CD14-positive monocyte (primary cell): ENCODE measurements around the gene SHROOM3. TPM values are rescaled to one million over a fixed set of nuclear protein-coding genes. Genes with fewer than 3 reads are reported as not detected.
"Not testable (repeated sequence)": the region's sequence is repeated elsewhere in the genome, so short reads cannot be mapped to it uniquely, and the experiment has no call there.

Experiments
- DNase-seq, 3 donors: peaks; one replicate each; pipeline ENCODE4 v3.0.0-alpha.2; 2011 to 2022
- H2AFZ ChIP-seq: 2 replicates; pipeline ENCODE4 v1.6.0; 2012; ENCODE audit warnings: mild to moderate bottlenecking, low read depth, low read length, inconsistent platforms; ENCODE audit not compliant: insufficient read depth, poor library complexity, severe bottlenecking
- H3K27ac ChIP-seq, 2 donors: 1 replicate in 1 of 2; 2 replicates in 1 of 2; pipeline ENCODE4 v1.5.1; 2012 to 2013; ENCODE audit warnings: low read length in 2 of 2, control low read depth in 1 of 2, inconsistent platforms in 1 of 2, low read depth in 1 of 2, mild to moderate bottlenecking in 1 of 2
- H3K27me3 ChIP-seq, 2 donors: one replicate each; pipeline versions ENCODE4 v1.6.0 to v1.6.1; 2011 to 2013; ENCODE audit warnings: low read length in 2 of 2; ENCODE audit not compliant: control insufficient read depth in 2 of 2, insufficient read depth in 2 of 2
- H3K36me3 ChIP-seq, 2 donors: replicated peaks in 1 of 2; 1 replicate in 1 of 2; 2 replicates in 1 of 2; pipeline versions ENCODE4 v1.5.1 to v1.6.1; 2012 to 2013; ENCODE audit warnings: low read length in 2 of 2, control low read depth in 1 of 2, inconsistent platforms in 1 of 2, mild to moderate bottlenecking in 1 of 2; ENCODE audit not compliant: insufficient read depth in 2 of 2, control insufficient read depth in 1 of 2
- H3K4me1 ChIP-seq, 2 donors: 1 replicate in 1 of 2; 2 replicates in 1 of 2; pipeline versions ENCODE4 v1.5.1 to v1.6.1; 2012 to 2013; ENCODE audit warnings: low read length in 2 of 2, control low read depth in 1 of 2, inconsistent platforms in 1 of 2, mild to moderate bottlenecking in 1 of 2, moderate library complexity in 1 of 2; ENCODE audit not compliant: insufficient read depth in 2 of 2, control insufficient read depth in 1 of 2
- H3K4me2 ChIP-seq: replicated peaks from 2 replicates; pipeline ENCODE3; 2012; ENCODE audit warnings: low read length, moderate library complexity, mild to moderate bottlenecking; ENCODE audit not compliant: poor library complexity, severe bottlenecking; ENCODE audit errors: extremely low read depth
- H3K4me3 ChIP-seq, 3 experiments: fragments of 200-600 bp in 1 of 3; sonication (generic) in 1 of 3; replicated peaks in 1 of 3; 1 replicate in 2 of 3; 2 replicates in 1 of 3; pipeline ENCODE4 v1.5.1; 2011 to 2013; ENCODE audit warnings: low read length in 3 of 3, mild to moderate bottlenecking in 3 of 3, control low read depth in 2 of 3, low read depth in 2 of 3, inconsistent platforms in 1 of 3, moderate library complexity in 1 of 3
- H3K79me2 ChIP-seq: 2 replicates; pipeline ENCODE4 v1.6.0; 2012; ENCODE audit warnings: mild to moderate bottlenecking, control low read depth, inconsistent platforms, low read length, moderate library complexity; ENCODE audit not compliant: insufficient read depth
- H3K9ac ChIP-seq: 2 replicates; pipeline ENCODE4 v1.6.0; 2017; ENCODE audit warnings: low read length, mild to moderate bottlenecking; ENCODE audit not compliant: insufficient read depth, poor library complexity, severe bottlenecking
- H3K9me3 ChIP-seq, 2 donors: replicated peaks in 1 of 2; 1 replicate in 1 of 2; 2 replicates in 1 of 2; pipeline versions ENCODE4 v1.5.1 to v1.6.1; 2012 to 2013; ENCODE audit warnings: low read length in 2 of 2, control low read depth in 1 of 2; ENCODE audit not compliant: control insufficient read depth in 1 of 2, insufficient read depth in 1 of 2
- H4K20me1 ChIP-seq: 2 replicates; pipeline ENCODE4 v1.6.0; 2012; ENCODE audit warnings: mild to moderate bottlenecking, low read length, control low read depth, moderate library complexity; ENCODE audit not compliant: insufficient read depth
- H3K27ac Mint-ChIP-seq, 7 donors: one replicate each; pipeline ENCODE4 v1.8.0; 2020; ENCODE audit warnings: mild to moderate bottlenecking in 7 of 7, mixed read lengths in 7 of 7, moderate library complexity in 6 of 7, inconsistent platforms in 2 of 7
- H3K27me3 Mint-ChIP-seq, 3 donors: one replicate each; pipeline ENCODE4 v1.8.0; 2021 to 2022; ENCODE audit warnings: low read depth in 3 of 3, mild to moderate bottlenecking in 3 of 3, mixed read lengths in 3 of 3, moderate library complexity in 3 of 3, inconsistent platforms in 1 of 3
- H3K36me3 Mint-ChIP-seq, 2 donors: one replicate each; pipeline ENCODE4 v1.8.0; 2020; ENCODE audit warnings: mixed read lengths in 2 of 2, inconsistent platforms in 1 of 2, mild to moderate bottlenecking in 1 of 2
- H3K4me1 Mint-ChIP-seq: one replicate; pipeline ENCODE4 v1.8.0; 2020; ENCODE audit warnings: mild to moderate bottlenecking, mixed read lengths
- H3K4me3 Mint-ChIP-seq, 2 donors: one replicate each; pipeline ENCODE4 v1.8.0; 2020; ENCODE audit warnings: mild to moderate bottlenecking in 2 of 2, mixed read lengths in 2 of 2, moderate library complexity in 1 of 2
- H3K9me3 Mint-ChIP-seq, 7 donors: one replicate each; pipeline ENCODE4 v1.8.0; 2020 to 2022; ENCODE audit warnings: mixed read lengths in 7 of 7, mild to moderate bottlenecking in 6 of 7, moderate library complexity in 6 of 7, inconsistent platforms in 2 of 7
- WGBS: methylation state at CpG from one replicate; pipeline ENCODE4 v1.1.5; 2013; ENCODE audit warnings: missing lambda C conversion rate; ENCODE audit not compliant: insufficient coverage; 5-methylcytosine and 5-hydroxymethylcytosine counted together
- intact Hi-C, 2 donors: fragments of 100-400 bp; cut with micrococcal nuclease; formaldehyde crosslinking; loops; one replicate each; pipeline versions ENCODE4 v1.15.0 to v1.15.1; 2023
- polyA plus RNA-seq, 3 donors: library from polyadenylated mRNA; depleted of rRNA in 1 of 3; unstranded in 2 of 3; stranded (reverse) in 1 of 3; fragments of 300-500 nt in 2 of 3; fragments of >200 nt in 1 of 3; fragmentation: Illumina TruSeq in 2 of 3; gene quantifications; 1 replicate in 2 of 3; 2 replicates in 1 of 3; pipeline ENCODE4 v1.2.3, GENCODE V29; 2012 to 2021
- TF ChIP-seq, protein P1 (sequence below): fragments of 200-600 bp; IDR thresholded peaks from one replicate; pipeline ENCODE4 v1.8.0; 2022; ENCODE audit warnings: antibody characterized with exemption, mild to moderate bottlenecking

The SHROOM3 gene
- polyA plus RNA-seq, 3 donors = not detected

DNA sequence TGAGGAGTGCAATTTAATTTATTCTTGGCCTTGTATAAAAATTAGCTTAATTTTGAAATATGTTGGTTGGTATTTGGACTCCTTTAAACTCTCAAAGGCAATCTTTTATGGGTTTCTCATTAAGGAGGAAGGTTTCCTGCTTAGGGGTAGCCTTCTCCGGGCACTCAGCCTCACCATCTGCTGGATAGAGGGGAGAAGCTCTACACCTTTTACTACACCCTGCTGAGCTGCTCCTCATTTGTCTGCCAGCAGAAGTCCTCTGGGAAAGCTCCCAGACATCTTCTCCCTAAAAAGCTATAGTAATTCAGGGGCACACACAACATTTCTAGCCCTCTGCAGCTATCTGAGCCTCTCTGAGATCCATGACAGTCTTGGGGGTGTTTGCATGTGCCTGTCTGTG, 283.8 kb downstream of the SHROOM3 start:
- H3K27ac Mint-ChIP-seq = no peak overlapping the region
- Histone ChIP-seq H3K79me2 (no peaks in the 10 kb centered on the region), H3K27me3 (peaks cover 0 to 2% of the 10 kb centered on the region in 2 donors), H3K4me1 (no peaks in the 10 kb centered on the region), H2AFZ (no peak overlapping the region), H3K4me2 (no peak overlapping the region), H3K27ac (no peak overlapping the region), H4K20me1 (no peaks in the 10 kb centered on the region), H3K4me3 (no peak overlapping the region), H3K9ac (no peak overlapping the region), H3K9me3 (no peaks in the 10 kb centered on the region), H3K36me3 (no peaks in the 10 kb centered on the region)
- intact Hi-C loops = no loop called here
- peaks cover 16% of the 10 kb centered on the region for H3K4me1 Mint-ChIP-seq
- TF ChIP-seq, protein P1, sequence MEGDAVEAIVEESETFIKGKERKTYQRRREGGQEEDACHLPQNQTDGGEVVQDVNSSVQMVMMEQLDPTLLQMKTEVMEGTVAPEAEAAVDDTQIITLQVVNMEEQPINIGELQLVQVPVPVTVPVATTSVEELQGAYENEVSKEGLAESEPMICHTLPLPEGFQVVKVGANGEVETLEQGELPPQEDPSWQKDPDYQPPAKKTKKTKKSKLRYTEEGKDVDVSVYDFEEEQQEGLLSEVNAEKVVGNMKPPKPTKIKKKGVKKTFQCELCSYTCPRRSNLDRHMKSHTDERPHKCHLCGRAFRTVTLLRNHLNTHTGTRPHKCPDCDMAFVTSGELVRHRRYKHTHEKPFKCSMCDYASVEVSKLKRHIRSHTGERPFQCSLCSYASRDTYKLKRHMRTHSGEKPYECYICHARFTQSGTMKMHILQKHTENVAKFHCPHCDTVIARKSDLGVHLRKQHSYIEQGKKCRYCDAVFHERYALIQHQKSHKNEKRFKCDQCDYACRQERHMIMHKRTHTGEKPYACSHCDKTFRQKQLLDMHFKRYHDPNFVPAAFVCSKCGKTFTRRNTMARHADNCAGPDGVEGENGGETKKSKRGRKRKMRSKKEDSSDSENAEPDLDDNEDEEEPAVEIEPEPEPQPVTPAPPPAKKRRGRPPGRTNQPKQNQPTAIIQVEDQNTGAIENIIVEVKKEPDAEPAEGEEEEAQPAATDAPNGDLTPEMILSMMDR = no peak
- no peaks in the 10 kb centered on the region for H3K9me3 Mint-ChIP-seq
- no peak for DNase-seq
- no CpG with 5 or more reads among the region's 1 CpG for WGBS
- no peak overlapping the region for H3K4me3 Mint-ChIP-seq
- H3K27me3 Mint-ChIP-seq = peaks cover 2 to 3% (median 3%) of the 10 kb centered on the region in 3 donors
- H3K36me3 Mint-ChIP-seq = no peaks in the 10 kb centered on the region

DNA sequence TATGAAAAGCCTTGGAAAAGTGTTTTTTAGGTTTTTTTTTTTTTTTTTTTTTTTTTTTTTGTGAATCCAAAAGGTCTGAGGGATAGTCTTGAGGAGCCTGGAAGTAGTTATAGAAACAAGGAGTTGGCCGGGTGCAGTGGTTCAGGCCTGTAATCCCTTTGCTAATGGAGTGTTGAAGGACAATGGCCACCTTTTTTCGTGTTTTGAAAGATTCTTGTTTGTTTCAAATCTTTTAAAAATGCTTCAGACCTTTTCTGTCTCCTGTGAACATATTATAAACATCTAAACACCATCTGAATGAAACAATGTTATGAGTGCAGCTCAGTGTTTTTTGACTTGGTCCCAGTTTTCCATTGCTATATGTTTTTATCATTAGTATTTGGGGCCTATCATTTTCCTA, 285.1 kb downstream of the SHROOM3 start:
- H3K27ac ChIP-seq = no peak overlapping the region
- Mint-ChIP-seq H3K27ac (no peak overlapping the region), H3K36me3 (no peaks in the 10 kb centered on the region)

GRCh38 chr4:76722146-76722545, 287.1 kb downstream of the SHROOM3 start:
- H3K4me1 ChIP-seq, H3K9me3 ChIP-seq, H3K27me3 Mint-ChIP-seq, DNase-seq, H3K79me2 ChIP-seq, H3K4me1 Mint-ChIP-seq, H2AFZ ChIP-seq, H3K36me3 Mint-ChIP-seq, H3K4me3 Mint-ChIP-seq, H3K4me2 ChIP-seq, H3K36me3 ChIP-seq, H3K4me3 ChIP-seq, H3K27ac ChIP-seq, H3K27ac Mint-ChIP-seq, H3K9me3 Mint-ChIP-seq, intact Hi-C loops, H3K9ac ChIP-seq, H3K27me3 ChIP-seq, H4K20me1 ChIP-seq: not testable (repeated sequence)
- WGBS = 100% methylated on average over 1 of the region's 2 CpGs

More for the DNA sequence above, 285.1 kb downstream of the SHROOM3 start:
- Mint-ChIP-seq H3K4me1 (peaks cover 16% of the 10 kb centered on the region), H3K27me3 (peaks cover 2 to 3% (median 3%) of the 10 kb centered on the region in 3 donors), H3K9me3 (no peaks in the 10 kb centered on the region), H3K4me3 (no peak overlapping the region)
- Histone ChIP-seq H3K4me3 (no peak overlapping the region), H2AFZ (no peak overlapping the region), H3K27me3 (peaks cover 0 to 2% of the 10 kb centered on the region in 2 donors), H3K4me1 (no peaks in the 10 kb centered on the region), H3K79me2 (no peaks in the 10 kb centered on the region), H3K9ac (no peak overlapping the region), H3K4me2 (no peak overlapping the region), H4K20me1 (no peaks in the 10 kb centered on the region), H3K36me3 (no peaks in the 10 kb centered on the region), H3K9me3 (no peaks in the 10 kb centered on the region)
- intact Hi-C loops = no loop called here
- TF ChIP-seq, protein P1 = no peak
- DNase-seq = no peak
- WGBS = 100% methylated on average over 1 of the region's 2 CpGs
